Measurements from ENCODE around the gene SLC7A14.

- TF ChIP-seq CTCF (conservative IDR thresholded peaks at IDR 0.05; ENCODE audit: low read length) (no peak), EZH2phosphoT487 (IDR thresholded peaks at IDR 0.05; ENCODE audit: borderline replicate concordance, low read depth, low read length) (no peak)
These were observed 149.2 kb downstream of the SLC7A14 start for GRCh38 chr3:170436697-170437096.
